ENCODE data around the gene KDM8.
"Not testable (repeated sequence)": the region's sequence is repeated elsewhere in the genome, so short reads cannot be mapped to it uniquely, and the experiment has no call there.

KDM8 gene

GRCh38 chr16:27256861-27257260 is 53.5 kb downstream of the KDM8 start:
- Histone ChIP-seq H3K36me3 (ENCODE audit: insufficient read depth, low read length) (no peaks in the 10 kb centered on the region), H2AFZ (ENCODE audit: low read length, unreplicated experiment) (no peak overlapping the region), H3K4me1 (ENCODE audit: control insufficient read depth, insufficient read depth, low read length, unreplicated experiment) (peaks cover 23% of the 10 kb centered on the region), H3K79me2 (ENCODE audit: control insufficient read depth, insufficient read depth, low read length, unreplicated experiment) (peaks cover 13% of the 10 kb centered on the region), H3K27ac (ENCODE audit: low read depth, low read length) (no peak overlapping the region), H3K4me3 (ENCODE audit: low read depth, low read length) (no peak overlapping the region), H3K27me3 (ENCODE audit: insufficient read depth, low read length) (no peaks in the 10 kb centered on the region)

- no peak overlapping the region for H2AFZ ChIP-seq (ENCODE audit: low read length, unreplicated experiment)
- peaks cover 10% of the 10 kb centered on the region for H3K79me2 ChIP-seq (ENCODE audit: control insufficient read depth, insufficient read depth, low read length, unreplicated experiment)
- H3K27me3 ChIP-seq (ENCODE audit: insufficient read depth, low read length): no peaks in the 10 kb centered on the region
- peaks cover 23% of the 10 kb centered on the region for H3K4me1 ChIP-seq (ENCODE audit: control insufficient read depth, insufficient read depth, low read length, unreplicated experiment)
- H3K27ac ChIP-seq (ENCODE audit: low read depth, low read length): no peak overlapping the region
- no peak overlapping the region for H3K4me3 ChIP-seq (ENCODE audit: low read depth, low read length)
- H3K36me3 ChIP-seq (ENCODE audit: insufficient read depth, low read length): no peaks in the 10 kb centered on the region
Measured at GRCh38 chr16:27257271-27257670, 53.9 kb downstream of the KDM8 start.

GRCh38 chr16:27258241-27258734 is 55.0 kb downstream of the KDM8 start:
- H3K4me1 ChIP-seq (ENCODE audit: control insufficient read depth, insufficient read depth, low read length, unreplicated experiment): peaks cover 18% of the 10 kb centered on the region
- no peak overlapping the region for H2AFZ ChIP-seq (ENCODE audit: low read length, unreplicated experiment)
- no peaks in the 10 kb centered on the region for H3K36me3 ChIP-seq (ENCODE audit: insufficient read depth, low read length)
- H3K79me2 ChIP-seq (ENCODE audit: control insufficient read depth, insufficient read depth, low read length, unreplicated experiment): peaks cover 6% of the 10 kb centered on the region
- no peaks in the 10 kb centered on the region for H3K27me3 ChIP-seq (ENCODE audit: insufficient read depth, low read length)
- 0 out of 2 replicates have a peak overlapping the region, but pooled peaks have one; percentile 19 for H3K27ac ChIP-seq (ENCODE audit: low read depth, low read length)
- H3K4me3 ChIP-seq (ENCODE audit: low read depth, low read length): no peak overlapping the region

- no peak overlapping the region for H3K27ac ChIP-seq (ENCODE audit: low read depth, low read length)
- H3K27me3 ChIP-seq (ENCODE audit: insufficient read depth, low read length): no peaks in the 10 kb centered on the region
- peaks cover 15% of the 10 kb centered on the region for H3K4me1 ChIP-seq (ENCODE audit: control insufficient read depth, insufficient read depth, low read length, unreplicated experiment)
- no peak overlapping the region for H2AFZ ChIP-seq (ENCODE audit: low read length, unreplicated experiment)
- H3K36me3 ChIP-seq (ENCODE audit: insufficient read depth, low read length): no peaks in the 10 kb centered on the region
- H3K4me3 ChIP-seq (ENCODE audit: low read depth, low read length): no peak overlapping the region
- H3K79me2 ChIP-seq (ENCODE audit: control insufficient read depth, insufficient read depth, low read length, unreplicated experiment): peaks cover 6% of the 10 kb centered on the region
Measured at GRCh38 chr16:27259710-27260109, 56.4 kb downstream of the KDM8 start.

DNA sequence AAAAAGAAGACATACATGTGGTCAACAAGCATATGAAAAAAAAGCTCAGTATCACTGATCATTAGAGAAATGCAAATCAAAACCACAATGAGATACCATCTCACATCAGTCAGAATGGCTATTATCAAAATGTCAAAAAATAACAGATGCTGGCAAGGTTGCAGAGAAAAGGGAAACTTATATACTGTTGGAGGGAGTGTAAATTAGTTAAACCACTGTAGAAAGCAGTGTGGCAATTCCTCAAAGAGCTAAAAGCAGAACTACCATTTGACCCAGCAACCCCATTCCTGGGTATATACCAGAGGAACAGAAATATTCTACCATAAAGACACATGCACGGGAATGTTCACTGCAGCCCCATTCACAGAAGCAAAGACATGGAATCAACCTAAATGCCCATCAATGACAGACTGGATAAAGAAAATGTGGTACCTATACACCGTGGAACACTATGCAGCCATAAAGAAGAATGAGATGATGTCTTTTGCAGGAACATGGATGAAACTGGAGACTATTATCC is 59.6 kb downstream of the KDM8 start:
- H3K27ac ChIP-seq (ENCODE audit: low read depth, low read length); H2AFZ ChIP-seq (ENCODE audit: low read length, unreplicated experiment); H3K4me3 ChIP-seq (ENCODE audit: low read depth, low read length); H3K27me3 ChIP-seq (ENCODE audit: insufficient read depth, low read length); H3K36me3 ChIP-seq (ENCODE audit: insufficient read depth, low read length): not testable (repeated sequence)
- peaks cover 24% of the 10 kb centered on the region for H3K4me1 ChIP-seq (ENCODE audit: control insufficient read depth, insufficient read depth, low read length, unreplicated experiment)
- peaks cover 15% of the 10 kb centered on the region for H3K79me2 ChIP-seq (ENCODE audit: control insufficient read depth, insufficient read depth, low read length, unreplicated experiment)

DNA sequence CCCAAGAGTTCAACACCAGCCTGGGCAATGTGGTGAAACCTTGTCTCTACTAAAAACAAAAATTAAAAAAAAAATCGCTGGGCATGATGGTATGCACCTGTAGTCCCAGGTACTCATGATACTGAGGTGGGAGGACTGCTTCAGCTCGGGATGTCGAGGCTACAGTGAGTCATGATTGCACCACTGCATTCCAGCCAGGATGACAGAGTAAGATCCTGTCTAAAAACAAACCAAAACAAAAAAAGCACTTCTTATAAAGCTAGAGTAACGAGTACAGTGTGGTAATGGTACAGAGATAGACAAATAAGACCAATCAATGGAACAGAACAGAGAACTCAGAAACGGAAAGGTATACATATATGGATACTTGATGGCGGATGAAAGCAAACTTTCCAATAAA is 60.8 kb downstream of the KDM8 start:
- H3K4me3 ChIP-seq (ENCODE audit: low read depth, low read length): no peak overlapping the region
- H3K79me2 ChIP-seq (ENCODE audit: control insufficient read depth, insufficient read depth, low read length, unreplicated experiment): peaks cover 21% of the 10 kb centered on the region
- no peaks in the 10 kb centered on the region for H3K36me3 ChIP-seq (ENCODE audit: insufficient read depth, low read length)
- H2AFZ ChIP-seq (ENCODE audit: low read length, unreplicated experiment): no peak overlapping the region
- peaks cover 20% of the 10 kb centered on the region for H3K4me1 ChIP-seq (ENCODE audit: control insufficient read depth, insufficient read depth, low read length, unreplicated experiment)
- peak overlapping the region; percentile 74 for H3K27ac ChIP-seq (ENCODE audit: low read depth, low read length)
- H3K27me3 ChIP-seq (ENCODE audit: insufficient read depth, low read length): no peaks in the 10 kb centered on the region

DNA sequence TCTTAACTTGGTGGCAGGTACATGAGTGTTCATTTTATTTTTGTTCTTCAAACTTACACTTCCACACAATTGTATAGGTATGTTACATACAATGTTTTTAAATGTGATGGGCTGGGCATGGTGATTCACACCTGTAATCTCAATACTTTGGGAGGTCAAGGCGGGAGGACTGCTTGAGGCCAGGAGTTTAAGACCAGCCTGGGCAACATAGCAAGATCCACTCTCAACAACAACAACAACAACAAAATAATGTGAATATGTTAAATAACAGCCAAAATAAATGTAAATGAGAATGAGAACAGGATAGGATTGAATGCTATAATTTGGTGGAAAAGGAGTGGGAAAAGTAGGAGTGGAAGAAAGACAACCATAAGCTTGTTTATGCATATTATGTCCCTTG is 62.7 kb downstream of the KDM8 start:
- H3K27me3 ChIP-seq (ENCODE audit: insufficient read depth, low read length): no peaks in the 10 kb centered on the region
- no peak overlapping the region for H3K4me3 ChIP-seq (ENCODE audit: low read depth, low read length)
- no peak overlapping the region for H3K27ac ChIP-seq (ENCODE audit: low read depth, low read length)
- peaks cover 21% of the 10 kb centered on the region for H3K79me2 ChIP-seq (ENCODE audit: control insufficient read depth, insufficient read depth, low read length, unreplicated experiment)
- H2AFZ ChIP-seq (ENCODE audit: low read length, unreplicated experiment): no peak overlapping the region
- H3K36me3 ChIP-seq (ENCODE audit: insufficient read depth, low read length): no peaks in the 10 kb centered on the region
- H3K4me1 ChIP-seq (ENCODE audit: control insufficient read depth, insufficient read depth, low read length, unreplicated experiment): peaks cover 26% of the 10 kb centered on the region

GRCh38 chr16:27267037-27267677 is 63.8 kb downstream of the KDM8 start:
- no peaks in the 10 kb centered on the region for H3K36me3 ChIP-seq (ENCODE audit: insufficient read depth, low read length)
- no peaks in the 10 kb centered on the region for H3K27me3 ChIP-seq (ENCODE audit: insufficient read depth, low read length)
- no peak overlapping the region for H3K27ac ChIP-seq (ENCODE audit: low read depth, low read length)
- peaks cover 26% of the 10 kb centered on the region for H3K4me1 ChIP-seq (ENCODE audit: control insufficient read depth, insufficient read depth, low read length, unreplicated experiment)
- H3K79me2 ChIP-seq (ENCODE audit: control insufficient read depth, insufficient read depth, low read length, unreplicated experiment): peaks cover 21% of the 10 kb centered on the region
- H3K4me3 ChIP-seq (ENCODE audit: low read depth, low read length): peak overlapping the region; percentile 94; the same call in 1 of the 2 replicates
- H2AFZ ChIP-seq (ENCODE audit: low read length, unreplicated experiment): no peak overlapping the region

GRCh38 chr16:27268376-27269299 is 65.3 kb downstream of the KDM8 start, which contains the start of gene NSMCE1:
Gene NSMCE1 (minus strand): TSS chr16:27268772. CDS start chr16:27257570, 11,202 bp downstream.
- H3K27ac ChIP-seq (ENCODE audit: low read depth, low read length): peak within 1 kb of the TSS; percentile 53

DNA sequence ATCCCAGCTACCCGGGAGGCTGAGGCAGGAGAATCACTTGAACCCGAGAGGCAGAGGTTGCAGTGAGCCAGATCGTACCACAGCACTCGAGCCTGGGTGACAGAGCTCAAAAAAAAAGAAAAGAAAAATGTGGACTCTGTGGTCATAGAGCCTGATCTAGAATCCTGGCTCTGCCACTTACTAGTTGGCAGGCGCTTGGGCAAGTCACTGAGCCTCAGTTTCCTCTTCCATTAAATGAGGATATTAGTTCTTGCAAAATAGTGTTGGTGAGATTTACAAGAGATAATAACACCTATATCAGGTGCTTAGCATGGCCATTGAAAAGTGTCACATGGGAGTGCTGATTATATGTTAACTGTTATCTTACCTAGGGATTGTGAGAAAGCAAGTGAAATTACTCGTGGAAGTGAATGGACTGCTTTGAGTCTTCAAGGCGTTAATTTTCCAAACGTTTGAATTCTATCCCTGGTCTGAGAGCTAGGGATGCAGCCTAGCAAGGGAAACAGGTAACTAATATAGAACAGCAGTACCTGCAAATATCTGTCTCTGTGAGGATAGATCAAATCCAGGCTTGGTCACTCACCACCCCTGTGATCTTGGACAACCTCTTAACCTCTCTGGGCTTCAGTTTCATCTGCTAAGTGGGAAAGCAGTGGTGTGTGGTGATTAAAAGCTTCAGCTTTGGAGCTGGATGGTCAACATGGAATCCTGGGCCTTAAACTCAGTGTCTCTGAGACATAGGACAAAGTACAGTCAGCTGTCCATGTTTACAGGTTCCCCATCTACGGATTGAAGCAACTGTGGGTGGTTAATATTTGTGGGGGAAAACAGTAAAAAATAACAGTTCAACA is 66.2 kb downstream of the KDM8 start:
- no peaks in the 10 kb centered on the region for H3K36me3 ChIP-seq (ENCODE audit: insufficient read depth, low read length)
- H3K4me3 ChIP-seq (ENCODE audit: low read depth, low read length): peak overlapping the region; percentile 94
- H3K27ac ChIP-seq (ENCODE audit: low read depth, low read length): peak overlapping the region; percentile 53; the same call in 1 of the 2 replicates
- no peak overlapping the region for H2AFZ ChIP-seq (ENCODE audit: low read length, unreplicated experiment)
- no peaks in the 10 kb centered on the region for H3K27me3 ChIP-seq (ENCODE audit: insufficient read depth, low read length)
- peaks cover 29% of the 10 kb centered on the region for H3K4me1 ChIP-seq (ENCODE audit: control insufficient read depth, insufficient read depth, low read length, unreplicated experiment)
- peaks cover 21% of the 10 kb centered on the region for H3K79me2 ChIP-seq (ENCODE audit: control insufficient read depth, insufficient read depth, low read length, unreplicated experiment)

More at GRCh38 chr16:27268376-27269299, 65.3 kb downstream of the KDM8 start, which contains the start of gene NSMCE1:
- peak within 1 kb of the TSS; percentile 94 for H3K4me3 ChIP-seq (ENCODE audit: low read depth, low read length)
- peak within 1 kb of the TSS; percentile 78 for H2AFZ ChIP-seq (ENCODE audit: low read length, unreplicated experiment)
- H3K4me1 ChIP-seq (ENCODE audit: control insufficient read depth, insufficient read depth, low read length, unreplicated experiment): peaks cover 30% of the 10 kb centered on the region
- H3K27me3 ChIP-seq (ENCODE audit: insufficient read depth, low read length): no peaks in the 10 kb centered on the region
- no peaks in the 10 kb centered on the region for H3K36me3 ChIP-seq (ENCODE audit: insufficient read depth, low read length)
- H3K79me2 ChIP-seq (ENCODE audit: control insufficient read depth, insufficient read depth, low read length, unreplicated experiment): peaks cover 21% of the 10 kb centered on the region

Measured in ACC112 (cell line).